ENCODE results near the gene MMUT.

DNA sequence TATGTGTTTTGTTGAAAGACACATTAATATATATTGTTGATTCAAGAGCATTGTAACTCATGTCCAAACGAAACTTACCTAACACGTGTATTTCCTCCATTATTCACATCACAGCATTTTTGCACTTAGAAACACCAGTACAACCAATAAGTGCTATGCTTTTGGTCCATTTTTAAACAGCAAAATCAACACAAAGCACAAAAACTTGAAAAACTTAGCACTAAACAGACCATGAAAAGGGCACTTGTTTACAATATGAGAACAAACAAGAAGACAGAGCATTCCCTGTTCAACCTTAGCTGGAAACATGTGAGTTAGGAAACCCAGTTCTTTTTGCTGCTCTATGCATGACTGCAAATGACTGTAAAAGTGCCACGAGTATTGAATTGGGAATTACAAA lies 46.3 kb upstream of the MMUT start:
- TF ChIP-seq CTCF (conservative IDR thresholded peaks at IDR 0.05): no peak
- no peak for TF ChIP-seq ZFX (IDR thresholded peaks at IDR 0.05)

Data from C4-2B (cell line).